HG02571 (cell line): Measurements from ENCODE around the gene ZDHHC18.
A peak's percentile ranks its signal among the peaks of the same experiment; 100 is the strongest.
"Not testable (repeated sequence)": the region's sequence is repeated elsewhere in the genome, so short reads cannot be mapped to it uniquely, and the experiment has no call there.

Experiments used
- ATAC-seq: cut with Tn5 transposase; IDR thresholded peaks from one replicate; pipeline ENCODE4 v1.9.1; 2021; ENCODE audit warnings: mild to moderate bottlenecking, moderate library complexity; ENCODE audit not compliant: unreplicated experiment

ZDHHC18 gene

DNA sequence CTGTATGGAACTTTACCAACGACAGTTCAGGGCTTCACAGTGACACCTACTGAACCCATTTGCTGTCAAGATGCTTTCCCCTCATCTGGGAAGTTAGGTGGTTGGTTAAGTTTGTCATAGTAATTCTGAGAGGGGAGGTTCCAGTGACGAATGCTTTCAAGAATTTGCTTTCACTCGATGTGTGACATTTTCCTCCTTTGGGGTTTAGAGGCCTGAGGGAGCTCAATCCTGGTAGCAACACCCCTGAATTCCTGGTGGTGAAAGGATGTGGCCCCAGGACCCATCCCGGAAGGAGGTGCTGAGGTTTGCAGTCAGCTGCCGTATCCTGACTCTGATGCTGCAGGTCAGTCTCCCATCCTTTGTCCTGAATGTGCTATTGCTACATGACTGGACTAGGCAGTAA is 35.9 kb upstream of the ZDHHC18 start:
- ATAC-seq: no peak

DNA sequence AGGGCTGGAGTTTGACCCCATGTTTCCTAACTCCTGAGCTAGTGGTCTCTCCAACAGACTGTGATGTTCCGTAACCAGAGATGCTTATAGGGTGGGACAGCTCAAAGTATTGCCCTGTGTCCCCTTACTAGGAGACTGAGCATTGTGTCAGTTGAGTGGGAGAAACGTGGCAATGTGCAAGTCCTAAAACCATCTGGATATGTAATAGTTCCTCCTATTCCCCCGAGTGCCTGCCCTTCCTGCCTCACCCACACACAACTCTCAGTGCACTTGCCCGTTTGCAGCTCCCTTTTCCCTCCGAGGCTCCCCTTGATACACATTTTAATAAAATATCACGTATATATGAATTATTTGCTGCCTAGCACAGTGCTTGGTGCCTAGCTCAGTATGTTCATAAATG is 35.3 kb upstream of the ZDHHC18 start:
- no peak for ATAC-seq

DNA sequence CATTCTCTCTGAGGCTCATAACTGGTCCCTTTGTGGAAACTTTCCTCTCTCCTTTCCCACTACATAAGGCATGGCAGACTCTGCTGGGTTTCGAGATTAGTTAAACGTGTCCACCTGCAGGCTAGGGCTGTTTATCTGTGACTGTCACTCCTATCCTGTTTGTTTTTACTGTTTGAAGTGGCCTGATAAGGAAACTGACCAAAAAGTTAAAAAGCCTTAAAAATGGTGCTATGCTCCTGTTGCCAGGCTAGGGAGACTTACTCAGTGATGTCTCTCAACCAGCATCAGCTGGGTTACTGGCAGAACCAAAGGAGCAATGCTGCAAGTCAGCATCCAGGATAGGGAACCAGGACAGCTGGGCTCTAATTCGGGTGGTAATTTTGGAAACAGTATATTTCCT is 34.9 kb upstream of the ZDHHC18 start:
- no peak for ATAC-seq

DNA sequence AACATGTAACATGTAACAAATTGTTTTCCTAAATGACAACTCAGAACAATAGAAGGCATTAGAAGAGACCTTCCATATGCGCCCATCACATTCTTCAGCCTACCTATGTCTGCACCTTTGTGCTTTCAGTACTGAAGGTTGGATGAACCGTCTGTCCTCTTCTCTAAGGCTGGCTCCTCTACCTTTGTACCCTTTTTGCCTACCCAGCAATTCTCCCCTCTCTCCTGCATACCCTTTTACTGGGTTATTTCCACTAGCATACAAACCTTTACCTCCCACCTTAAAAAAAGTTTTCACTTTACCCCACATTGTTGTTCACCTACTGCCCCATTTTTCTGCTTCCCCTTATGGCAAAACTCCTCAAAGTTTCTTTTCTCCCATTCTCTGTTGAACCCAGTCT is 33.6 kb upstream of the ZDHHC18 start:
- ATAC-seq: no peak

DNA sequence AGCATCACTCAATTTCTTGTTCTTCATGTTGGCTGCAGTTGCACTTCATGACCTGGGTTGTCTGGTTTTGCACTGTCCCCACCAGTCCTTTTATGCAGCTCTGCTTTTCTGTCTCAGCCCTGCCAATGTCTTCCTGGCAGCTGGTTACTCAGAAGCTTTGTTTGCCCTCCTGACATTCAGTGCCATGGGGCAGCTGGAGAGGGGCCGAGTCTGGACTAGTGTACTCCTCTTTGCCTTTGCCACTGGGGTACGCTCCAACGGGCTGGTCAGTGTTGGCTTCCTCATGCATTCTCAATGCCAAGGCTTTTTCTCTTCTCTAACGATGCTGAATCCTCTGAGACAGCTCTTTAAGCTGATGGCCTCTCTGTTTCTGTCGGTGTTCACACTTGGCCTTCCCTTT is 32.1 kb upstream of the ZDHHC18 start:
- ATAC-seq: no peak

DNA sequence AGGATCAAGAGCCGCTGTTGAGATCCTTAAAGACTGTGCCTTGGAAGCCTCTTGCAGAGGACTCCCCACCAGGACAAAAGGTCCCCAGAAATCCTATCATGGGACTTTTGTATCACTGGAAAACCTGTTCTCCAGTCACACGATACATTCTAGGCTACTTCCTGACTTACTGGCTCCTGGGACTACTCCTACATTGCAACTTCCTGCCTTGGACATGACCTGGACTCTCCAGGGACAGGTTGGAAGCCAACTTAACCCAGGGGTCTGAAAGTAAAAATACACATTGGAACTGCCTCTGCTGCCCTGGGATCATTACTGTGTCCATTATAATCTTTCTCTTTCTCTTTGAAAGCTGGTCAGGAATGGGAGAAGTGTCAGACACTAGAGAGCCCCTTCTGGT is 28.9 kb upstream of the ZDHHC18 start:
- ATAC-seq: no peak

DNA sequence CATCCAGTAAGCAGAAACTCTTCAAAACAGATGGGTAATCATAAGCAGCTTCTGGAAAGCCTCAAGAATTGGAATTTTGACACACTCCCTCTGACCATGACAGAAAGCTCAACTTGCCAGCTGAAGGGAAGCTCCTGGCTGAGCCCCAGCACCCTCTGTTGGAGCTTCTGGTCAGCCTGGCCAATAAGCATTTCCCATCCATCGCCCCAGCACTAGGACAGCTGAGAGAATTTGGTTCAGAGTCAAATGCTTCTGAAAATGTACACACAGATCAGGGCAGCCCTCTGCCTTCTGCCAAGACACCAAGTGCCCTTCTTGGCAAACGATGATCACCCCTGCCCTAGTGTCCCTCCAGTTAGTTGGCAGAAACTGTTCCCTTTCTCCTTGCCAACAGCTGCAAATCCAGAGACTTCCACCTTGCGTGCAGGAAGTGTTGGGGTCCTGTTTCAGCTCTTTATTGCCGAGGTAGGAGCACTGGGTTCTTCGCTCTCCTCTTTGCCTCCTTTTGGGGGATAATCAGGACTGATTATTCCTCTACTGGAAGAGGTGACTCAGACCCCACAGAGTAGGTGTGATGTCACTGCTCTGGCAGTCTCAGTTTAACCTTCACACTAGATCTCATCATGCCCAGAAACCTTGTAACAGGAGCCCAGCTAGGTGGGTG is 26.9 kb upstream of the ZDHHC18 start:
- ATAC-seq: no peak

DNA sequence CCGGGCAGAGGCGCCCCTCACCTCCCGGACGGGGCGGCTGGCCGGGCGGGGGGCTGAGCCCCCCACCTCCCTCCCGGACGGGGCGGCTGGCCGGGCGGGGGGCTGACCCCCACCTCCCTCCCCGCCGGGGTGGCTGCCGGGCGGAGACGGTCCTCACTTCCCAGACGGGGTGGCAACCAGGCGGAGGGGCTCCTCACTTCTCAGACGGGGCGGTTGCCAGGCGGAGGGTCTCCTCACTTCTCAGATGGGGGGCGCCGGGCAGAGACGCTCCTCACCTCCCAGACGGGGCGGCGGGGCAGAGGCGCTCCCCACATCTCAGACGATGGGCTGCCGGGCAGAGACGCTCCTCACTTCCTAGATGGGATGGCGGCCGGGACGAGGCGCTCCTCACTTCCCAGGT is 22.6 kb upstream of the ZDHHC18 start:
- not testable (repeated sequence) for ATAC-seq

DNA sequence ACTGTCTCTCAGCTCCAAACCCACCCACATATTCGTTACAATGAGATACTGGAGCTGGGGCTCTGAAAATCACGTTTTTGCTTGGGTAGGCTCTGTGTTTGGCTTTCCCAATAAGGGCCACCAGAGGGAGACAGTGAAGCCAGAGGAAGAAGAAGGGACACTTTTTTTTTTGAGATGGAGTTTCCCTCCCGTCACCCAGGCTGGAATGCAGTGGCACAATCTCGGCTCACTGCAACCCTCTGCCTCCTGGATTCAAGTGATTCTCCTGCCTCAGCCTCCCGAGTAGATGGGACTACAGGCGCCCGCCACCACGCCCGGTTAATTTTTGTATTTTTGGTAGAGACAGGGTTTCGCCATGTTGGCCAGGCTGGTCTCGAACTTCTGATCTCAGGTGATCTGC is 16.4 kb upstream of the ZDHHC18 start:
- ATAC-seq: not testable (repeated sequence)

DNA sequence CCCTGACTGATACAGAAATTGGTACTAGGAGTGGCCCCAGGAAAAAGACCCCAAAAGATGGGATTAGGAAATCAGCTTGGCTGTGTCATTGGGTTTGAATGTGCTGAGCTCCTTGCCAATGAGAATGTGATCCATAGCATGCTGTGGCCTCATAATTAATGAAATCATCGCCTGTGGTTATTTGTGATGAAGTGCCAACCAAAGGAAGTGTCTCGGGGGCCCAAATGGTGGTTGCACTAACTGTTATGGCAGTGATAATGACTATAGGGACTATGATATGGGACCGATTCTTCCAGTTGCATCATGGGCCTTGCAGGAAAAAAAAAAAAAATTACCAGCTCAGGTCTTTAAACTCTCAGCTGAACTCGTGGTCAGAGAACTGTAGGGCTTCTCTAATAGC is 15.4 kb upstream of the ZDHHC18 start:
- no peak for ATAC-seq

DNA sequence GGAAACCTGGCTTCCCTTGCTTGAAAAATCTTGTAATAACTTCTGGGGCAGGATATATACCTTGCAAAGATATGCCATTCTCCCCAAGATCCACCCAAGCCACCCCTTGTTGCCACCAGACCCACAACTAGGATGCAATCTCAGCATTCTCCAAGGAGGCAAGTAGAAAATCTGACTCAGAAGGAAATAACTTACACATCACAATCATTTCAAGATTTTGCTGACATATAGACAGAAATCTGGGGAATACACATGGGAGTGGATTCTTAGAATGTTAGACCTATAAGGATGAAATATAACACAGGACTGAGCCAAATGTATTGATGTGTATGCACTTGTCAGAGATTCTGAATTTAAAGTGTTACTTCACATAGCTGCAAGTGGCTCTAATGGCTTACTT is 14.8 kb upstream of the ZDHHC18 start:
- ATAC-seq: no peak

DNA sequence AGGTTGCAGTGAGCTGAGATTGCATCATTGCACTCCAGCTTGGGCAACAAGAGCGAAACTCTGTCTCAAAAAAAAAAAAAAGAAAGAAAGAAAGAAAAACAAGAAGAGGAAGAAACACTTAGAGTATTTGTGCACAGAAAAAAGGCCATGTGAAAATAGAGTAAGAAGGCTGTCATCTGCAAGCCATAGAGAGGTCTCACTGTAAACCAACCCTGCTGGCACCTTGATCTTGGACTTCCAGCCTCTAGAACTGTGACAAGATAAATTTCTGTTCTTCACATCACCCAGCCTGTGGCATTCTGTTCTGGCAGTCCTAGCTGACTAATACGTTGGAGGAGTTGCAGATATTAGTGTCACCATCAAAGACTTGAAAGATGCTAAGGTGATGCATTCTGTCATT is 12.1 kb upstream of the ZDHHC18 start:
- ATAC-seq: no peak

DNA sequence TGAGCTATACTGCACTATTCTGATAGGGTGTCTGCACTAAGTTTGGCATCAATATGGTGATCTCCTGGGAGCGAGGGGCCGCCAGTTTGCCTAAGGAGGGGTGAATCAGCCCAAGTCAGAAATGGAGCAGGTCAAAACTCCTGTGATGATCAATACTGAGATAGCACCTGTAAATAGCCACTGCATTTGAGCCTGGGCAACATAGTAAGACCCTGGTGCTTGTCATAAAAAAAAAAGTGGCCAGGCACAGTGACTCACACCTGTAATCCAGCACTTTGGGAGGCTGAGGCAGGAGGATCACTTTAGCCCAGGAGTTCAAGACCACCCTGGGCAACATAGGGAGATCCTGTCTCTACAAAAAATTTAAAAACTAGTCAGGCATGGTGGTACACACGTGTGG is 11.6 kb upstream of the ZDHHC18 start:
- ATAC-seq: no peak

DNA sequence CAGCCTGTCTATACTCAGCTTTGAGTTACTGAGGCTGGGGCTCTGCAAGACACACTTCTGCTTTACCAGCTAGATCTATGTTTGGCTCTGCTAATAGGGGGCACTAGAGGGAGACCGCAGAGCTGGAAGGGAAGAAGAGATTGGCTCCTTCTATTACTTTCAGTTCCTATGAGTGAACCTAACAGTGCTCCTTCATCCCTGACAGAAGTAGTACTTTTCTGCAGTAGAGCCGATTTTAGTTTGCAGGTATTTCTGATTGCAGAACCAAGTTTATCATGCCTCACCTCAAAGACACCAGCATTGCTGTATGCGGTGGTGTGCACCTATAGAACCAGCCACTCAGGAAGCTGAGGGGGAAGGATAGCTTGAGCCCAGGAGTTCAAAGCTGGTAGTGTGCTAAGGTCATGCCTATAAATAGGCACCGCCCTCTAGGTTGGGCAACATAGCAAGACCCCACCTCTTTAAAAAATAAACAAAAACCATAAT is 5.7 kb upstream of the ZDHHC18 start:
- peak; percentile 74 for ATAC-seq

DNA sequence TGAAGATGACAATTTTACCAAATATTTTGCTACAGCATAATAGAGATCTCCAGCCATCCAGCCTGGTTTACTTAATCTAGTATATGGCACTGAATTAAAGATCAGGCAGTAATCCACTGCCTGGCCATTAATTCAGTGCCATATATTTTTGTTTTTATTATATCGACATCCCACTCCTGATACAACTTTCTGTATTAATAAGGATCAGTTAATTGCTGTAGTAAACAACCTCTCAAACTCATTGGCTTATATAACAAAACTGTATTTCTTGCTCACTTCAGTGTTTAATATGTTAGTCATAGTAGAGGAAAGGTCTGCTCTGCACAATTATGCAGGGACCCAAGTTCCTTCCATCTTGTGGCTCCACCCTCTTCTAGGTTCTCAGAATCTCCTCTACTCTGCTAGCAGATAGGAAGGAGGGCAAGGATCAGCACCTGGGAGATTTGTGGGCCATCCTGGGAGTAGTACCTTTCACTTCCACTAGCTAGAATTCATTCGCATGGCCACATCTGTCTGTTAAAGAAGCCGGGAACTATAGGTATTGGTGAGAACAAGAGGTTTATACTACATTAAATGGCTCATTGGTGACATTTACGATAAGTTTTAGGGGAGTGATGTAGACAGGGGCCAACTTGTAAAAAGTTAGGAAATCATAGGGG is 3.6 kb upstream of the ZDHHC18 start:
- no peak for ATAC-seq

DNA sequence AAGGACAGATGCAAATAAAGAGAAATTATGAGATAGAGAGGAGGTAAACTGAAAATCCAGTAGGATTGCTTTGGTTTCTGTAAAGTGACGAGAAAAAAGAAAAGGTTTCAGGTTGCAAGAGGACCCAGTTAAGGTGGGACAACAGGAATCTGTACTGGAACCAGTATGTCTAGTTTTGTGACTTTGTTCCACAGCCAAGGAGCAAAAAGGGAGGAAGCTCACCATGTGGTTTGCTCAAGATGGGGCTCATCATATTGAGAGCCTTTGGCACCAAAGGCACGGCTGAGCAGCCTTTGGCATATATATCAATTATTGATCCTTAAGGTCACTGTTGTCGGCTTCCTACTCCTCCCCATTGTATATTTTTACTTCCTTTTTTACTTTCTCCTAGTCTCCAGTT is 1.8 kb upstream of the ZDHHC18 start:
- no peak for ATAC-seq

DNA sequence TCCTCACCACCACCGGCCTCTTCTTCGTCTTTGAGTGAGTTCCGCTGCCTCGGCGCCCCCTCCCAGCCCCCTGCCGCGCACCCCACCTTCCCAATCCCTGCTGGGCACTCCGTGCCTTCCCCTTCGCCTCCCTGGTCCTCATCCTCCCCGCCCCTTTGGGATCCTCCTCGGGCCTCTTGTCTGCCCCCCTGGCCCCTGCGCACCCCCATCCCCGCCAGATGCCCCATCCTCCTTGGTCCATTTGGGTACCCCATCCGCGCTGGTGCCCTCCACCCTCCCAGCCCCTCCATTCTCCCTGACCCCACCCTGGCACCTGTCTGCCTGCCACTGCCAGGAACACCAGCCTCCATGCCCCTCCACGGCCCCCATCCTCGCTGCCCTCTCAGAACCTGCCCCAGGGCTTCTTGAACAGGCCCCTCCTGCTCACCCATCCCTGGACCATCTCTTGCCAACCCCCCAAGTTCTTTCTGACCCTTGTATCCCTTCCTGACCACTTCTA is 667 bp downstream of the ZDHHC18 start:
- no peak for ATAC-seq

DNA sequence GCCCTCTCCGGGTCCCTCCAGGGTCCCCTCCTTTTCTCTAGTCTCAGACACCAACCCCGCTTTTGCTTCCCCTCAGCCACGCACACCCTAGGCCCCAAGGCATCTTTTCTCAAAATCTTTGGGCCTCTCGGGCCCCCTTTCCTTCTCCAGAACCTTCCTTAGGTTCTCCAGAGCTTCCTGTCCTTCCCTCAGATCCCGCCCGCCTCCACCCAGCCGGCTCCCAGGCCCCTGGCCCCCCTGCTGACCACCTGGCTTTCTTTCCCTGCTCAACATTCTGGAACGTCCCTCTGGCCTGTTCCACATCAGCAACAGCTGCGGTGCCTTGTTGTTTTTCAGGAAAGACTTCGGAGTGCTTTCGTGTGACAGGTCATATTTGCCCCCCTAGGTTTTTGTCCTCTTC is 1.2 kb downstream of the ZDHHC18 start:
- no peak for ATAC-seq

DNA sequence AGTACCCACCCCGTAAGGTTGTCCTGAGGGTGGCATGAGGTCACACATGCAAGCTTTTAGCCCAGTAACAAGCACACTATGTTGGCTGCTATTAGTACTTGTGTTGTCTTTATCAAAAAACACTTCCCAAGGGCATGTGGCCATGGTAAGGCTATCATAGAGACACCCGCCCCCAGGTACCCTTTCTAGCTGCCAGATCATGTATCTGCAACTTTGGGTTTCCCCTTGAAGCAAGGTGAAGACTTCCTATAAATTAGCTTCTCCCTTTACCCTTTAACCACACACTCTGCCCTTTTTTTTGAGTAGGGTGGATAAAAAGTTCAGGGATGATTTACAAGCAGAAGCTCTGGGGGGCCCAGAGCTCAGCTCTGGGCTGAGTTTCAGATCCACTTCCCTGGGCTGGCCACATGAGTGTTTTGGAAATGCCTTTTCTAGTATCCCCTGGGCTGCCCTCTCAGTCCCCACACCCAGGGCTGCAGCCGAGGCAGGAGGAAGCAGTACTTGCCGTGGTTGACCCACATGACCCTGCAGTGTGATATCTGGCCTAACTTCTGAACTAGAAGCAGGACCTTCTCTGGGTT is 2.0 kb downstream of the ZDHHC18 start:
- ATAC-seq: no peak

DNA sequence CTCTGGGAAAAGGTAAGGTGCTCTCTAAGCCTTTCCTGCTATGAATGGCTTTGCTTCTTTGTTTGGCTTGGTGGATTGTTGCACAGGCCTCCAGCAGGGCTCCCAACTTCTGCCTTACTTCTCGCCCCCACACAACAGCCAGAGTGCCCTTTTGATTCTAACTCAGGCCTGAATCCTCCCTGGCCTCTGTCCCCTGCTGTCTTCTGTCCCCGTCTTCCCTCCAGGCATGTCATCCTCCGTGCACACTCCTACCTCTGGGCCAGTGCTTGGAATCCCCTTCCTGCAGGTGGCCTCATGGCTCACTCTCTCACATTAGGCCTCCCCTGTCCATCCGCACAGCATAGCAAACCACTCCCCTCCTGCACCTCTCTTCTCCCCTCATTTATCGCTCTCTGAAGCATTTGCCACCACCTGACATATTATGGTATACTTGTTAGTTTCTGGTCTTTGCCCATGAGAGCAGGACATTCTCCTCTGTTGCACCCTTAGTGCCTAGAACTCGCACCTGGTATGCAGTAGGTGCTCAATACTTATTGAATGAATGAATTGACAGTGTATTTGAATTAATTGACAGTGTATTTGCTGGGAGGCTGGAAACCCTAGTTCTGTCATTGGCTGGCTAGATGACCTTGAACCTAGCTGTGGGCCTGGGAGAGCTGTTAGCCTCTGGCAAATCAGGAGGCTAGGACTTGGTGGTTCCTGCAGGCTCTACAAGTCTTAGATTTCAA is 2.9 kb downstream of the ZDHHC18 start:
- no peak for ATAC-seq

DNA sequence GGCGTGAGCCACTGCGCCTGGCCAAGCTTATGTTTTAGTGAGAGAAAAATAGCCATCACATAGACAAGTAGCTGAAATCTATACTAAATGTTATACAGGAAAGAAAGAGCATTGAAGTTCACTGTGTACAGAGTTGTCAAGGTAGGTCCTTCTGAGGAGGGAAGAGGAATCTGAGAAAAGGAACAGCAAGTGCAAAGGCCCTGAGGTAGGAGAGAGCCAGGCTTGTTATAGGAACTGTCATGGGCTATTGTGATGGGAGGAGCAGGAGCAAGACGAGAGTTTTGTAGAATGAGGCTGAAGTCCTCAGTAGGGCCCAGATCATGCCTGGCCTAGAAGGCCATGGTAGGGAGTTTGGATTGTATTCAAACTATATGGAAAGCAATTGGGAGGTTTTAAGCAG is 4.6 kb downstream of the ZDHHC18 start:
- ATAC-seq: no peak
